ENCODE results near the gene IRGQ.

DNA sequence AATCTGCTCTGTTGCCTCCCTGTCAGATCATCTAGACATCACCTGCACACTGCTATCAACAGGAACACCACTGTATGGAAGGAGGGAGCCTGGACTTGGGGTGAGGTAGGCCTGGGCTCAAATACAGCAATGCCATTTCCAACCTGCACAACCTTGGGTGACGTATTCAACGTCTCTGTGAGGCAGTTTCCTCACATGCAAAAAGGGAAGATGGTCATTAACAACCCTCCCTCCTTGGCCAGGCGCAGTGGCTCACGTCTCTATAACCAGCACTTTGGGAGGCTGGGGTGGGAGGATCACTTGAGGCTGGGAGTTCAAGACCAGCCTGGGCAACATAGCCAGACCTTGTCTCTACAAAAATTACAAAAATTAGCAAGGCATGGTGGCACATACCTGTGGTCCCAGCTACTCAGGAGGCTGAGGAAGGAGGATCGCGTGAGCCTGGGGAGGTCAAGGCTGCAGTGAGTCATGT lies 33.7 kb downstream of the IRGQ start:
- TF ChIP-seq GATA3 (IDR thresholded peaks at IDR 0.05; ENCODE audit: low read depth, low read length) (no peak), GATA2 (IDR thresholded peaks at IDR 0.05; ENCODE audit: low read depth, low read length) (no peak)

Measured in SH-SY5Y (cell line).